Cerebellar cortex (tissue), 1 donor: ENCODE results near the gene CDCP1.

ENCODE experiments used
- DNase-seq: peaks from one replicate; pipeline ENCODE4 v3.0.0-alpha.2; 2015; ENCODE audit warnings: low spot score

Gene CDCP1

DNA sequence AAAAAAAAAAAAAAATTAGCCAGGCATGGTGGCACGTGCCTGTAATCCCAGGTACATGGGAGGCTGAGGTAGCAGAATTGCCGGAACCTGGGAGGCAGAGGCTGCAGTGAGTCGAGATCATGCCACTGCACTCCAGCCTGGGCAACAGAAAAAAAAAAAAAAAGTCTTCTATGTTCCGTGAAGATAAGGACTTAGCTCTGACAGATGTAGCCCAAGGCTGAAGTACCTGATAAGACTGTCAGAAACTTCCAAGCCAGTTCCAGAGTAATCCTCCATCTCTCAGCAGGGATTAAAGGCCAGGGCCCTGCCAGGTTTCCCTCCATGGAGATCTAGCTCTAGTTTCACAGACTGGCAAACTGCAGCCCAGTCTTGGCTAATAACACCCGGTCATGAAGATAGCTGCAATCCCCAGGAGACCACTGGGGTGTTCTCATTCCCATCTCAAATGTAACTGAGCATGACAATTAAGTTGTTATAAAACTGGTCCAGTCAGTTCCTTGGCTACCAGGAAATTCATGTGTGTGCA lies 8.5 kb downstream of the CDCP1 start:
- DNase-seq, result no peak

DNA sequence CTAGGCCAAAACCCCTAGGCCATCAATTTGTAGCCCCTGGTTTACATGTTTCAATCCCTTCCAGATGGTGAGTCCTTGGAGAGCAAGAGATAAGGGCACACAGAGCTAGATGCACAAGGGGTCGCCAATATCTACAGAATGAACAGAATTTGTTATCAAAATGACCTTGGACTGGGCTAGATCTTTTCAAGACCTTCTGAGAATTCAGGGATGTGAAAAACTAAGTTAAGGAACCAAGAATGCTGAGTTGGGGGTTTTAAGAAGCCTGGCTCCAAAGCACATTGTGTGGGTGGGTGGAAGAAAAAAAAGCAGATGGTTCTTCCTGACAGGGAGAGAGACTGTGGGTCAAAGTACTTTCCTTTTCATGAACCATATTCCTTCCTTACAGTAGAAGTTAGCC lies 10.2 kb downstream of the CDCP1 start:
- DNase-seq, result no peak

DNA sequence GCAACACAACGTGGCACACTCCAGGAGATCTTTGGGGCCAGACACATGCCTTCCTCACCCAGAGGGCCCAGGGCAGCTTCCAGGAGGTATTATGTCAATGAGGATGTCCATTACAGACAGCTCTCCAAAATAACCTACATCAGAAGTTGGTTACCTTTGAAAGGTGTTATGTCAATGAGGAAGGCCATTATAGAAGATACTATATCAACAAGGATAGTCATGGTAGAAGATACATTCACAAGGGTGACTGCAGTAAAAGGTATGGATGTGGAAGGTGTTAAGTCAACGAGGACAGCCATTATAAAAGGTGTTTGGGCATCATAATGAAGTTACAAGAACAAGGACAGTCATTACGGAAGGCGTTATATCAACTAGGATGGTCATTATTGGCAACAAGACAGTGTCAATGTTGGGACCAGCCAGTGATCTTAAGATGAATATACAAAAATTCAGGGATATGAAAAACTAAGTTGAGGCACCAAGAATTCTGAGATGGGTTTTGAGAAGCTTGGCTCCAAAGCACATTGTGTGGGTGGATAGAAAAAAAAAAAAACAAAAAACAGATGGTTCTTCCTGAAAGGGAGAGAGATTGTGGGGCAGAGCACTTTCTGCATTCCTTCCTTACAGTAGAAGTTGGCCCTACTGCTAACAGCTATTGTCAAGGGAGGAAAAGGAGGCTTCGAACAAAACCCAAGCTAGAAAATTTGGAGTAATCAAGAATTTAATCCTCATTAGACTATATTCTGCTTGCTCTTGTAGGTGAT lies 11.2 kb downstream of the CDCP1 start:
- no peak for DNase-seq

DNA sequence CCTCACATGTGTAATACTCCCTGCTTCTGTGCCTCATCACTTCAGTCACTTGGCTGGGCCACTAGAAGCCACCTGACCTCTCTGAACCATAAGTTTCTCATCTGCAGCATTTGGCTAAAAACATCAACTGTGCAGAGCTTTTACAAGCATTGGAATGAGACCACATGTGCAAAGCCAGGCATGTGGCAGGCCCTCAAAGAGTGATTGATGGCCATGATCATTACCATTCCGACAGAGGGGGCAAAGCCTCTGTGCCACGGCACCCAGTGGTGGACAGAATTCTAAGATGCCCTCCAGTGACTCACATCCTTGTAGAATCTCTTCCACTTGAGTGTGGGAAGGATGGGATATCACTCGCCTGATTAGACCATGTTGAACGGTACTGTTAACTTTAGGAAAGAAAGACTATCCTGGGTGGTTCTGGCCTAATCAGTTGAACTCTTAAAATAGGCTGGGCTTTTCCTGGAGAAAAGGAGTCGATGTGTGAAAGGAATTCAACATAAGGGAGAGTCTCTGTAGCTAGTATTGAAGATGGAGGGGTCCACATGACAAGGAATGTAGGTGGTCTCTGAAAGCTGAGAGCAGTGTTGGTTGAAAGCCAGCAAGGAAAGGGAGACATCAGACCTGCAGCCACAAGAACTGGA lies 13.5 kb downstream of the CDCP1 start:
- DNase-seq, result no peak

DNA sequence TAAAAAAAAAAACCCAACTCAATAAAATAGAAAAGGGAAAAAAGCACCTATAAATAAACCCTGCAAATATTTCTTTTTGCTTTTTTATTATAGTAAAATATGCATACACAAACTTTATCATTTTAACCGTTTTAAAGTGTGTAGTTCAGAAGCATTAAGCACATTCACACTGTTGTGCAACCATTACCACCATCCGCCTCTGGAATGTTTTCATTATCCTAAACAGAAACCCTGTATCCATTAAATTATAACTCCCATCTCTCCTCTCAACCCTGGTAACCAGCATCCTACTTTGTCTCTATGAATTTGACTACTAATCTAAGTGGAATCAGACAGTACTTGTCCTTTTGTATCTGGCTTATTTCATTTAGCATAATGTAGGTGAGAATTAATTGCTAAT lies 15.0 kb downstream of the CDCP1 start:
- no peak for DNase-seq

DNA sequence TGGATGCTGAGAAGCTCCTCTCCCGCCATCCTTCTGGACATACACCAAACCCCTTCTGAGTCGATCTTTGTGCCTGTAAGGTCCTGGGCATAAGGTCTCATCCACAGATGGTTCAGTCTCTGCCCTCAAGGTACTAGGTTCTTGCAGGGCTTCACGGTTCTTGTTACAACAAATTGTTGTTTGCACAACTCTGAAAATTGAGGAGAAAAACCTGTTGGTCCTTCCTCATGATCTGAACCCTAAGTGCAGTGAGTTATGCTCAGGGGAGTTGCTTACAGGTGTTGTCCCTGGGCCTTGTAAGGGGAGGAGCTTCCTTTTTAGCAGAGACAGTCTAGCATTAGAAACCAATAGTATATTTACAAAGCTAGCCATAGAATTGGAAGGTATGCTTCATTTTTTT lies 15.7 kb downstream of the CDCP1 start:
- DNase-seq, result no peak

DNA sequence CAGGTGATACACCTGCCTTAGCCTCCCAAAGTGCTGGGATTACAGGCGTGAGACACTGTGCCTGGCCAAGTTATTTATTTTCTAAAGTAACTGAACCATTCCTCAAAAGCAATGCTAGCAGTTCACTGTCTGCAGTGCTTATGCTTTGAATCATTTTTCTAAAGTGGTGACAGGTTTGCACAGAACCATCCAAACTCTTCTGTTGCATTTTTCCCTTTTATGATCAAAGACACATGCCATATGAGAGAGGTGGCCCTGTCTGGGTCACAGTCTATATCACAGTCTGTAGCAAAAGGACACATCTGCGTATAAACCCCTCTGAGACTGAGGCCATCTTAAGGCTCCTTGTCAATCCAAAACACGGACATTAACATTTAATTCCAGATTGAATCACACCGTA lies 17.2 kb downstream of the CDCP1 start:
- no peak for DNase-seq

DNA sequence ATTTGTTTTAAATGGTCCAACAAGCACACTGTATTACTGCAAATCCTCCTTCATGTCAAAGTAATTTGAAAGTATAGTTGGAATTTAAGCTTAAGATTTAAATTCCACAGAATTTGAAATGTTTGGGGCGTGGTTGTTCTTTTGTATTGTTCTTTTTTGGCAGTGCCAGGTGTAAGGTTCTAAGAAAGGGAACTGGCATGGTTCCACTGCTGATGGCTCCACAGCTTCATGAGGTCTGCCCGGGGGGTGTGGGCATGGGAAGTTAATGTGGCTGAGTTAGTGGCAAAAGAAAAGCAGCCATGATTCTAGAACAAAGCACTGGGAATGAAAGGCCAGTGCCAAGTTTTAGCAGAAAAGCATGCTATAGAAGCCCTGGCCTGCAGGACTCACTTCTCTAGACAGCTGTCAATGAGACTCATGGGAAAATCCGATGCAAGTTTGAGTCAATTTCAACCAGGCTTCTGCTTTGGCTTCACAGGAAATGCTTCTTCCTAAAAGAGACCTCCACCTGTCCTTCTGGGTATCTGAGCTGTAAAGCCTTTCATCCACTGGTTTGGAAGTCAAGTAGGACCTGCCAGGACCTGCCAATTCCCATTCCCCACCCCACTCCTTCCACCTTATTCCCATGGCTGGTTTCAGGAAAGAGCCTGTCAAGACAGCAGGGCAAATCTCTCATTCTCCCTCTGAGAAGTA lies 18.9 kb downstream of the CDCP1 start:
- no peak for DNase-seq

DNA sequence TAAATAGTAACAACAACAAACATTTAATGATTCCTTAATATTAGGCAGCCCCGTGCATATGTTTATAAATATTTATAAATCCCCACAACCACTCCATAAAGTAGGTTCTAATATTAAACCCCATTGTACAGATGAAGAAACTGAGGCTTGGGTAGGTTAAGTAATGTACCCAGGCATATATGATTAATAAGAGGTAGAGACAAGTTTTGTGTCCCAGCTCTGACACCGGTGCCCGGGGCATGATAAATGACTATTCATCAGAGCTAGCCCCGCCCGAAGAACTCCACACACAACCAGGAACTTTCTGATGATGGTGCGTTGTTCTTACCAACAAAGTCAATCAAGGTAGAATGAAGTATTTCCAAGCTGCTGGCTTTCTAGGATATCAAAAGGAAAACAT lies 19.4 kb downstream of the CDCP1 start:
- DNase-seq, result no peak

DNA sequence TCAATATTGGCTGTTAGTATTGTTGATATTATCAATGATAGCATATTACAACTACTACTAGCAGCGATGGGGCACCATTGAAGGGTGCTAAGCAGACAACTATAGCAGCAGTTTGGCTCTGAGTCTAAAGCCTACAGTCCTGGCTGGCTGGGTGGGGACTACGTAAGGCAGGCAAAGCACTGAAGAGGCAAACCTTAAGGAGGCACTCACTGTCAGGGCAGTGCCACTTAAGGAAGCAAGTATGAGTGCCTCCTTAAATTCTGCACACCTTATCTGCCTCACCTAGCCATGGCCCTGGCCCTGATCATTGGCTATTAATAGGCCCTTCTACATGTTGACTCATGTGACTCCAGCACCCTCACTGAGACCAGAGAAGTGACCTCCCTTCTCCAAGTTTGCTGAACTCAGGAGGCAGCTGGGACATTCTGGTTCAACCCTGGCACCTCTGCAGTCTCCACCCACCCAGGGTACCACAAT lies 20.6 kb downstream of the CDCP1 start:
- no peak for DNase-seq

DNA sequence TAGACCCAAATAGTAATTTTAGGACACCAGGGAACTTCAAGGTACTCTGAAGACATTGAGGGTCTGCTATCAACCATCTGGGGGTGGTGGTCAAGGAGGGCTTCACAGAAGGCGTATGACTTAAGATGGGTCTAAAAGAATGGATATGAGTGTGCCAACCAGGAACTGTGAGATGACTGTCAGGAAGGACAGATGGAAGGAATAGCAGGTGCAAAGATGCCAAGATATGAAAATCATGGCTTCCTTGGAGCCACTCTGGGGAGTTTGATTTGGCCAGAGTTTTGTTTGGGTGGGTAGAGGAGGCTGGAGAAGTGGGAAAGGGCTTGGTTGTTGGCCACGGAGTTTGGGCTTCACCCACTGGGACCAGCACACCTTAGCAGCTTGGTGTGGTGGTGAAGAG lies 21.2 kb downstream of the CDCP1 start:
- DNase-seq, result no peak

DNA sequence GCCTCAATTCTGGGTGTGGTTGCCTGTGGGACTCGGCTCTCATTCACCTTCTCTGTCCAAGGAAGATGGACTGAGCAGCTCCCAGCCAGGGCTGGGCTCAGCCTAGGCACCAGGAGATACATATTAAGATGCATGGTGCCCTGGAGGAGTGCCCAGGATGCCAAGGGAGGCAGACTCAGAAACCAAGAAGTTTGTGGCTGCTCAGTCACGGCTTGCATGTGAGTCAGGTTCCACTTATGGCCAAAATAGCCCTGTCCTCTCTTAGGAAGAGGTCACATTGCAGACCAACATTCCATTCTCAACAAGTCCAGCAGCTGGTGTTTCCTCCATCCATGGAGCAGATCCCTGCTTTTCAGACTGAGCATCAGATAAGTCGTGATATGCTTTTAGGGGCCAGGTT lies 21.8 kb downstream of the CDCP1 start:
- DNase-seq, result no peak

DNA sequence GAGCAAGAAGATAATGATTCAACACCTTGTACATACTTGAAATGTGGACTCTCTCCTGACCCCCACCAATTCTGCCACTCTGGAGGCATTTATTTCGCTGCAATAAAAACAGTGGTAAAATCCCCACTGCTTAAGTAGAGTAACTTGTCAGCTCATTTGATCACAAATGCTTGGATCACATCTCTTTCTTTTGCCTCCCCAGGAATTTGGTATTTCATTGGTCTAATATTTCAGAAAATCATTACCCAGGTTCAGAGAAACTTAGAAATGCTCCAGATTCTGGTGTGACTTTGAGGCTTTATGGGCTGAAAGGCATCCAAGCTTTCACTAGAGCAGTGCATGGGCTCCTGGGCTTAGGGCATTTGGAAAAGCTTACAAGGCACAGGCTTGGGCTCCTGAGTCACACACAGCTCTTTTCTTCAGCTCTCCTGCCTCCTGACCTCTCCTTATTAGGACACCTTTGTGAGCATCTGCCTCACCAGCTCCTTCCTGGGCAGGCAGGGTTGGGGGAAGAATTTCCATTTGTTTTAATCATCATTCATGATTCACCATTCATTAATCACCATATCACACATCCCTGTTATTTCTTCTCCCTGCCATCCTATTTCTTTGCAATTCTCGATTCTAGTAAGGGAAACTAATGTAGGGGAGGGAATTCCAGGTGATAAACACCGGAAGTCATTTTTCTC lies 22.5 kb downstream of the CDCP1 start:
- no peak for DNase-seq

DNA sequence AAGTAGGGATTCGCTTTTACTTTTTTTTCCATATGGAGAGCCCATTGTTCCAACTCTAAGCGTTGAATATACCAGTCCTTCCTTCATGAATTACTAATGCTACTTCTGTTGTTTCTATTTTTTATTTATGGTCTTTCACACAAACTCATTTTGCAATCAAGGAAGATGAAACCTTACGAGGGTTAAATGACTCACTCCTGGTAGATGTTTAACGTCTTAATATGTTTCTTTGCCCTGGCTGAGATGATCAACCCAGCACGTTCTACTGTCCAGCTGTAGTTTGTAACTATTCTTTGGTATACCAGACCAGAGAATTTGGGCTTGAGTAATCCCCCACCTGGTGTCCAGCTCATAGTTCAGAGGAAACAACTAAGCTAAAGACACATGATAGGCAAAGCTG lies 23.1 kb downstream of the CDCP1 start:
- no peak for DNase-seq

DNA sequence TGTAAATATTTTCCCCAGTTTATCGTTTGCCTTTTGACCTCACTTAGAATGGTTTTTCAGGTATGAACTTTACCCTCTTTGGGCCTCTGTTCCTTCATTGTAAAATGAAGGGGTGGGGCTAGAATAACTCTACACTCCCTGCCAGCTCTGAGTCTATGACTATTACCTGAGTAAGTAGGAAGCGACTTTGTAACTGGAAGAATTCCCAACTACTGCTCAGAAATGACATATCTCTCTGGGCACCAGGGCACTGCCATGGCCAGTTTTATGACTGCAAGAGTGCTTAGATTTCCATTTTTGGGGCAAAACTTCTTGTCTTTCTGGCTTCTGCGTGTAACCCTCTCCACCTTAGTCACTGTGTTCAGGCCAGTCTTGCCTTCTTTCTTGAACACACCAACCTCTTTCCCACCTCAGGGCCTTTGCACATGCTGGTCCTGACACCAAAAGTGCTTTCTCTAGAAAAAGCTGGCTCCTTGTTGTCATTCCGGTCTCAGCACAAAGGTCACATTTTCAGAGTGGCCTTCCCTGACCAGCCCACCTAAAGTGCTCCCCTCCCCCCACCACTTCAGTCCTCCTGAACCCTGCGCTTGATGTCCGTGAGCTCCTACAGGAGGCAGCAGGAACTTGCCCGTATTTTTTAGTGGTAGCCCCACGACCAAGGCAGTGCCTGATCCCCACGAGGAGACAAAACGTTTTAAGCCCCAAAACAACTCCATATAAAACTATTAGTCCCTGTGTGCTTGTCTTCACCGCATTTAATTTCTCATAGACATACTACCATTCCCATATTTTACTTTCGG lies 25.6 kb downstream of the CDCP1 start:
- no peak for DNase-seq

DNA sequence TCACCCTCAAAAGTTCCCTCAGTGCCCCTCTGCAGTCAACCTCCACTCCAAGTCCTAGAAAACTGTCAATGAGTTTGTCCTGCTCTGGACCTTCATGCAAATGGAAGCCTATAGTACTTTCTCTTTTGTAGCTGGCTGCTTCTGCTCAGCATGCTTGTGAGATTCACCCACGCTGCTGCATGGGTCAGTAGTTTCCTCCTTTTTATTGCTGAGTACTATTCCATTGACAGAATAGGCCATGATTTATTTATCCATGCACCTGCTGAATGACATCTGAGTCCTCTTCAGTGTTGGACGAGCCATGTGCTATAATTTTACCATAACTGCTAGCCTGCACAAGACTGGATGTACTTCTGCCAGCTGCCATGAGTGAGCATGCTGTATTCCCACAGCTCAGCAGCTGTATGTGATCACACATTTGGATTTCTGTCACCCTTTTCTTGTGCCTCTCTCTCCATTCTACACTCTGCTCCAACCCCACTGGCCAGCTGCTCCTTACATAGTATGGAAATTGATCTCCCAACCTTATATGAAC lies 26.3 kb downstream of the CDCP1 start:
- no peak for DNase-seq

DNA sequence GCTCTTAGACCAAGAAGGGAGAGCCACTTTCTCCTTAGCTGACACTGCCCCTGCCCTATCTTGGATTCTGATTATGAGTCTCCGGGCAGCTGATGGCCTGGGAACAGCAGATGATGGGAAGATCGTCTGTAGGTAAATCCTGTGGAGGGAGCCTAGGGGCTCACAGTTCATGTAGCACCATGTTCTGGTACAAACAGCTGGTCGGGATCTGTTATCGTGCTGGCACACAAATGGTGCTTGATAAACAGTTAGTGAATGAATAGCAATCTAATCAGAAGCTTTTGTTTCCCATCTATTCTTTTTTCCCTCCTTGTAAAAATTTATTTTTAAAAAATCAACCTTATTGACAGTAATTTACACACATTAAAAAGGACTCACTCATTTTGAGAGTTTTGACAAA lies 26.8 kb downstream of the CDCP1 start:
- no peak for DNase-seq

DNA sequence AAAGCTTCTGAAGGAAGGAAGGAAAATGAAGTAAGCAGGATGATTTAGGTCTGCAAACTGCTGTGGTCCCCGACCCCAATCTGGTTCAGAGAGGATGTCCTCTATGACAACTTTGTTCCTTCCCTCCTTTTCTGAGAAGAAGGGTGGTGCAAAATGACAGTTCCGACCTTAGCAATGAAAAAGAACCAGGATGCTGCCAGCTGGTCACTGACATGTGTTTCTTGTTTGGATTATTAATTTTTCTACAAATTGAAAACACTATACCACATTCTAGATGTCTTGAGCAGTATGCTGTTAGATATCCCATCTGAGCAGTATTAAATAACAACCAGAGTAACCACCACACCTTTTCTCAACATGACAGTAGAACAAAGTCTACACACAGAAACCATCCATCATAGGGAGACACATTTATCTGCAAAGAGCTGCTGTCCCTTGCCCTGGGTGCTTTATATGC lies 27.5 kb downstream of the CDCP1 start:
- DNase-seq, result no peak

DNA sequence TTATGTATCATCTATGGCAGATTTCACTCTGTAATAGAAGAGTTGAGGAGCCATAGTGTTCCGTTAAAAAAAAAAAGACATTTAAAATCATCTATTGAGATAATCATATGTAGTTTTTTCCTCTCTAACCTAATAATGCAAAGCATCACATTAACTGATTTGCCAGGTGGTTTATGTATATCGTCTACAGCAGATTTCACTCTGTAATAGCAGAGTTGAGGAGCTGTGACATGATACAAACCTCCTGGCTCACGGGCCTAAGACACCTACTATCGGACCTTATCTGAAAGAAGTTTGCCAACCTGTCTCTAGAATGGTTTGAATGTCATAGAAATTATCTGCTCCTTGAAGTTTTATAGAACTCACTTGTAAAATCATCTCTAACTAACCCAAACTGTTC lies 29.8 kb downstream of the CDCP1 start:
- DNase-seq, result no peak

DNA sequence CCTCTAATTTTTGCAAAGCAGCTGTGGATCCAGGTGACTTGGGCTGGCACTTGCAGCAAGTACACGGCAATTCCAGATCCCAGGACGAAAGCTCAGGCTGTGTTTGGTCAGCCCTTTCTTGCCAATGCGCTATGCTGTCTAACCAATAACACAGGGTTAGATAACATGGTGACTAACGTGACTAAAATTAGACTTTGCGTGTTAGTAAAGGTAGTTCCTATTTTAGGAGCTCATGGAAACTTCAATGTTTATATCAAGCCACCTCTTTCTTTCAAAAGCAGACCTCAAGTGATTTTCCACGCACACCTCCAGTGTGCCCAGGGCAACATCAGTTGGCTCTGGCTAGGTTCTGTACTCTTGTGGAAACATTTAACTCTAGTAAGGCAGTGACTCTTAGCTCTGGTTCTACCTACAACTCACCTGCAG lies 32.5 kb downstream of the CDCP1 start:
- no peak for DNase-seq

DNA sequence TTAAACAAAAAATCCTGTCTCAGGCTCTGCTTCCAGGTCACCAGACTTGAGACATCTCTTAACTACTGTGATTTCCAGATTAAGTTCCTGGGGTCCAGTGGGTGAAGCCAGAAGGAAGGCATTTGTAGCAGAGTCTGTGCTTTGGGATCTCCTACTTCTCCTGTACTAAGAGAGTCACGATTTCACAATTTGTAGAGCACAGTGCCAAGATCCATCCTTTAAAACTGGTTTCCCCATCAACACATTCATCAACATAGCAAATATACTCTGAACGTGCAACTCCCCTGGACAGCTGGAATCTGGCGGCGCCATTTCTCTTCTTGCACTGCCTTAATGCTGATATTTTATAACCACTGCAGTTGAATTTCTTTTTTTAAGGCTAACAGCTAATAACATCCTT lies 33.2 kb downstream of the CDCP1 start:
- DNase-seq, result no peak
